H1 (cell line): ENCODE measurements around the gene ZBTB45. TPM values are rescaled to one million over a fixed set of nuclear protein-coding genes. Genes with fewer than 3 reads are reported as not detected.

Experiments
- CTCF ChIA-PET: fragments of 300-600 bp; sonication (Branson Sonifier 250); formaldehyde crosslinking; loops from one replicate; lab custom pipeline; 2021; ENCODE audit not compliant: partially characterized antibody; lab: Charles Lee
- POLR2A ChIA-PET: fragments of 300-600 bp; sonication (Branson Sonifier 250); formaldehyde crosslinking; loops from one replicate; lab custom pipeline; 2021; ENCODE audit warnings: inconsistent platforms; ENCODE audit not compliant: partially characterized antibody; lab: Charles Lee
- DNase-seq, 2 experiments: peaks; one replicate each; pipeline versions ENCODE4 v3.0.0 to v3.0.0-alpha.2; 2010 to 2022; ENCODE audit warnings: low spot score in 2 of 2, low read depth in 1 of 2, mixed read lengths in 1 of 2
- FAIRE-seq: peaks from 2 replicates; lab custom pipeline; 2011; peaks lifted over from hg19 to GRCh38; lab: Jason Lieb, UNC
- H2AFZ ChIP-seq: 2 replicates; pipeline ENCODE4 v1.8.1; 2012; ENCODE audit warnings: low read length, inconsistent platforms
- H2AK5ac ChIP-seq: 2 replicates; pipeline ENCODE4 v1.6.1; 2013; ENCODE audit warnings: low read depth, low read length
- H2BK120ac ChIP-seq: replicated peaks from 2 replicates; pipeline ENCODE3; 2013; ENCODE audit warnings: low read depth, low read length, inconsistent platforms
- H2BK12ac ChIP-seq: 2 replicates; pipeline ENCODE4 v1.6.1; 2013; ENCODE audit warnings: low read depth, low read length
- H2BK15ac ChIP-seq: 2 replicates; pipeline ENCODE4 v1.6.1; 2013; ENCODE audit warnings: low read length
- H2BK20ac ChIP-seq: 2 replicates; pipeline ENCODE4 v1.6.1; 2013; ENCODE audit warnings: low read length
- H2BK5ac ChIP-seq: 2 replicates; pipeline ENCODE4 v1.6.1; 2013; ENCODE audit warnings: low read depth, low read length
- H3K14ac ChIP-seq: 2 replicates; pipeline ENCODE4 v1.6.1; 2013; ENCODE audit warnings: inconsistent platforms; ENCODE audit not compliant: insufficient read length
- H3K18ac ChIP-seq: 2 replicates; pipeline ENCODE4 v1.6.1; 2013; ENCODE audit warnings: low read length; ENCODE audit errors: extremely low read depth
- H3K23ac ChIP-seq: 2 replicates; pipeline ENCODE4 v1.6.1; 2013; ENCODE audit warnings: inconsistent platforms; ENCODE audit not compliant: insufficient read length
- H3K23me2 ChIP-seq: 2 replicates; pipeline ENCODE4 v1.6.1; 2013; ENCODE audit warnings: low read depth, low read length
- H3K27ac ChIP-seq: 2 replicates; pipeline ENCODE4 v1.6.1; 2011; ENCODE audit warnings: low read depth, low read length, inconsistent platforms
- H3K27me3 ChIP-seq, 4 experiments: replicated peaks in 1 of 4; 1 replicate in 1 of 4; 2 replicates in 3 of 4; pipeline versions ENCODE4 v1.6.1 to v1.8.1; 2011 to 2013; ENCODE audit warnings: low read length in 3 of 4, mild to moderate bottlenecking in 3 of 4, inconsistent platforms in 2 of 4, mixed read lengths in 2 of 4, moderate library complexity in 1 of 4; ENCODE audit not compliant: control insufficient read depth in 3 of 4, insufficient read depth in 3 of 4; ENCODE audit errors: extremely low read depth in 1 of 4
- H3K36me3 ChIP-seq, 4 experiments: 2 replicates each; pipeline versions ENCODE4 v1.6.1 to v1.8.1; 2011 to 2013; ENCODE audit warnings: mild to moderate bottlenecking in 4 of 4, low read length in 3 of 4, moderate library complexity in 2 of 4, control low read depth in 1 of 4, inconsistent platforms in 1 of 4; ENCODE audit not compliant: insufficient read depth in 4 of 4, control insufficient read depth in 2 of 4
- H3K4ac ChIP-seq: replicated peaks from 2 replicates; pipeline ENCODE3; 2013; ENCODE audit warnings: low read length, low read depth, mixed read lengths, inconsistent platforms; ENCODE audit not compliant: insufficient read length
- H3K4me1 ChIP-seq, 4 experiments: replicated peaks in 1 of 4; 1 replicate in 1 of 4; 2 replicates in 3 of 4; pipeline versions ENCODE4 v1.6.1 to v1.8.1; 2011 to 2013; ENCODE audit warnings: low read length in 3 of 4, inconsistent platforms in 2 of 4, mixed read lengths in 1 of 4; ENCODE audit not compliant: insufficient read depth in 4 of 4, control insufficient read depth in 3 of 4
- H3K4me2 ChIP-seq, 2 experiments: 2 replicates each; pipeline versions ENCODE4 v1.6.1 to v1.8.1; 2011 to 2013; ENCODE audit warnings: low read depth in 2 of 2, low read length in 2 of 2, control low read depth in 1 of 2, inconsistent platforms in 1 of 2, mild to moderate bottlenecking in 1 of 2; ENCODE audit not compliant: insufficient read depth in 1 of 2
- H3K4me3 ChIP-seq, 4 experiments: fragments of 200-600, 300-600 bp in 1 of 4; sonication (generic), shearing (Covaris generic), sonication (Bioruptor Twin) in 1 of 4; 2 replicates each; pipeline versions ENCODE4 v1.5.1 to v1.8.1; 2011 to 2016; ENCODE audit warnings: low read length in 4 of 4, low read depth in 3 of 4, control low read depth in 2 of 4, inconsistent platforms in 2 of 4, mild to moderate bottlenecking in 2 of 4, mixed read lengths in 1 of 4, moderate library complexity in 1 of 4; ENCODE audit not compliant: insufficient read depth in 2 of 4; ENCODE audit errors: extremely low read depth in 1 of 4
- H3K56ac ChIP-seq: replicated peaks from 2 replicates; pipeline ENCODE3; 2013; ENCODE audit warnings: low read depth, mild to moderate bottlenecking, mixed read lengths, low read length, inconsistent platforms; ENCODE audit not compliant: insufficient read length
- H3K79me1 ChIP-seq: 2 replicates; pipeline ENCODE4 v1.6.1; 2013; ENCODE audit warnings: low read depth, low read length, control low read depth
- H3K79me2 ChIP-seq, 2 experiments: 2 replicates each; pipeline versions ENCODE4 v1.6.1 to v1.8.1; 2012 to 2013; ENCODE audit warnings: low read length in 2 of 2, mild to moderate bottlenecking in 2 of 2, inconsistent platforms in 1 of 2; ENCODE audit not compliant: insufficient read depth in 2 of 2, control insufficient read depth in 1 of 2
- H3K9ac ChIP-seq, 4 experiments: replicated peaks in 1 of 4; 1 replicate in 1 of 4; 2 replicates in 3 of 4; pipeline versions ENCODE4 v1.6.1 to v1.8.1; 2011 to 2013; ENCODE audit warnings: low read depth in 3 of 4, low read length in 3 of 4, control low read depth in 2 of 4, mild to moderate bottlenecking in 2 of 4, moderate library complexity in 2 of 4, inconsistent platforms in 1 of 4; ENCODE audit errors: extremely low read depth in 1 of 4
- H3K9me3 ChIP-seq, 2 experiments: 2 replicates each; pipeline versions ENCODE4 v1.6.1 to v1.8.1; 2012 to 2013; ENCODE audit warnings: mild to moderate bottlenecking in 2 of 2, moderate library complexity in 2 of 2, control low read depth in 1 of 2, inconsistent platforms in 1 of 2, low read depth in 1 of 2, low read length in 1 of 2, mixed read lengths in 1 of 2; ENCODE audit not compliant: insufficient read depth in 2 of 2
- H4K20me1 ChIP-seq, 2 experiments: replicated peaks in 1 of 2; 2 replicates each; pipeline versions ENCODE3 to v1.8.1; 2011 to 2013; ENCODE audit warnings: inconsistent platforms in 2 of 2, low read length in 2 of 2, mild to moderate bottlenecking in 1 of 2; ENCODE audit not compliant: insufficient read depth in 2 of 2, control insufficient read depth in 1 of 2
- H4K5ac ChIP-seq: 2 replicates; pipeline ENCODE4 v1.6.1; 2013; ENCODE audit warnings: low read length, low read depth, mixed read lengths, inconsistent platforms; ENCODE audit not compliant: insufficient read length
- H4K8ac ChIP-seq: 2 replicates; pipeline ENCODE4 v1.8.0; 2013; ENCODE audit warnings: mild to moderate bottlenecking, moderate library complexity, low read length, inconsistent platforms; ENCODE audit not compliant: insufficient read depth; ENCODE audit errors: extremely low read depth
- H4K91ac ChIP-seq: replicated peaks from 2 replicates; pipeline ENCODE3; 2013; ENCODE audit warnings: low read length, mixed read lengths, inconsistent platforms; ENCODE audit not compliant: insufficient read length
- BACH1 ChIP-seq: IDR thresholded peaks from 2 replicates; pipeline ENCODE4 v1.6.1; 2012; ENCODE audit warnings: low read length, improper control_type of control experiment
- USF2 ChIP-seq: IDR thresholded peaks from 2 replicates; pipeline ENCODE4 v1.6.1; 2011; ENCODE audit warnings: low read length, improper control_type of control experiment
- WGBS, 2 experiments: shearing (Covaris generic) in 1 of 2; methylation state at CpG; one replicate each; pipeline versions ENCODE4 v1.1.6 to v1.1.7; 2013 to 2015; ENCODE audit warnings: low lambda C conversion rate in 2 of 2, mixed read lengths in 2 of 2, inconsistent platforms in 1 of 2, low coverage in 1 of 2, missing lambda C conversion rate in 1 of 2; ENCODE audit not compliant: insufficient replicate concordance in 2 of 2, insufficient coverage in 1 of 2, insufficient read length in 1 of 2; ENCODE audit errors: extremely low coverage in 1 of 2, missing lambda C conversion rate in 1 of 2; 5-methylcytosine and 5-hydroxymethylcytosine counted together
- polyA plus RNA-seq, 7 experiments: library from polyadenylated mRNA; depleted of rRNA in 3 of 7; stranded (reverse) in 5 of 7; unstranded in 2 of 7; fragments of >200 nt in 5 of 7; fragments of 200-250 nt in 2 of 7; gene quantifications; 1 replicate in 5 of 7; 2 replicates in 1 of 7; 4 replicates in 1 of 7; pipeline versions ENCODE4 v1.2.1 to v1.2.3, GENCODE V29; 2011 to 2013; ENCODE audit warnings: missing spikeins in 2 of 7, mixed read lengths in 2 of 7
- total RNA-seq: library from RNA; stranded (reverse); fragmentation: NEBNext Ultra II Directional; extraction: Animal tissue kit (Norgen Biotek cat#: 25700); gene quantifications from 2 replicates; pipeline ENCODE4 v1.2.1, GENCODE V29; 2021

ZBTB45 gene
- total and polyA plus RNA-seq, 2 of the 8 experiments (the other 6 are each of a cell fraction or from before 2014, with no cell fraction given), result 16.9 to 17.2 TPM

GRCh38 chr19:58482372-58482771 lies 37.2 kb downstream of the ZBTB45 start:
- no peak for FAIRE-seq
- Histone ChIP-seq H4K91ac (no peak overlapping the region), H2AFZ (no peak overlapping the region), H3K4me2 (no peak overlapping the region), H2BK12ac (no peak overlapping the region), H2BK120ac (no peak overlapping the region), H4K8ac (no peak overlapping the region), H3K23me2 (no peaks in the 10 kb centered on the region), H2AK5ac (no peak overlapping the region), H2BK5ac (no peak overlapping the region), H3K27me3 (no peaks in the 10 kb centered on the region), H3K27ac (no peak overlapping the region), H2BK20ac (no peak overlapping the region), H3K9ac (no peak overlapping the region), H3K79me2 (no peaks in the 10 kb centered on the region), H2BK15ac (no peak overlapping the region), H3K36me3 (peaks cover 0 to 2% (median 0%) of the 10 kb centered on the region in 4 experiments; a peak in 2 of 8 replicates), H3K23ac (no peak overlapping the region), H3K9me3 (no peaks in the 10 kb centered on the region), H4K5ac (no peak overlapping the region), H3K4me3 (no peak overlapping the region), H3K79me1 (no peaks in the 10 kb centered on the region), H3K14ac (no peak overlapping the region), H3K4ac (no peak overlapping the region), H3K4me1 (no peaks in the 10 kb centered on the region), H3K18ac (no peak overlapping the region), H4K20me1 (no peaks in the 10 kb centered on the region), H3K56ac (no peak overlapping the region)
- DNase-seq, result no peak
- ChIA-PET CTCF (interaction anchor here (3.2 to 3.8 kb wide), 2 partner anchors 13 to 37 kb away, joined by 8 to 12 read pairs; partner anchors contain the start of gene ZBTB45), POLR2A (interaction anchor here (1.6 to 2.3 kb wide), 2 partner anchors 37 to 153 kb away, joined by 3 to 6 read pairs; partner anchors contain the start of gene ZBTB45)
- TF ChIP-seq BACH1 (no peak), USF2 (no peak)
- WGBS, 2 experiments, result 85% methylated on average over 6 of the region's 7 CpGs; no CpG with 5 or more reads in 1 of the 2 experiments
